Caco-2 (cell line): ENCODE measurements around the gene ABCB4. TPM values are rescaled to one million over a fixed set of nuclear protein-coding genes. Genes with fewer than 3 reads are reported as not detected.

ENCODE experiments used
- BruUV-seq: library from RNA; stranded (reverse); fragments of 400-500 nt; replicated peaks from 2 replicates; lab custom pipeline; 2021; lab: Mats Ljungman, UMichigan
- CTCF ChIA-PET: fragments of 300-600 bp; sonication (Branson Sonifier 250); formaldehyde crosslinking; loops from one replicate; lab custom pipeline; 2022; ENCODE audit warnings: antibody characterized with exemption; lab: Charles Lee
- POLR2A ChIA-PET: fragments of 300-600 bp; sonication (Branson Sonifier 250); formaldehyde crosslinking; loops from one replicate; lab custom pipeline; 2022; ENCODE audit warnings: antibody characterized with exemption; lab: Charles Lee
- DNase-seq, 2 experiments: peaks; one replicate each; pipeline versions ENCODE4 v3.0.0 to v3.0.0-alpha.2; 2020 to 2022
- H3K27me3 ChIP-seq: replicated peaks from 2 replicates; pipeline ENCODE4 v1.6.0; 2011; ENCODE audit warnings: low read length; ENCODE audit not compliant: control insufficient read depth, insufficient read depth
- H3K36me3 ChIP-seq: 2 replicates; pipeline ENCODE4 v1.5.1; 2011; ENCODE audit warnings: low read length; ENCODE audit not compliant: control insufficient read depth, insufficient read depth
- H3K4me1 ChIP-seq: fragments of 250-450 bp; sonication (Bioruptor Pico); 2 replicates; pipeline ENCODE4 v1.5.1; 2020; ENCODE audit warnings: mild to moderate bottlenecking
- H3K4me3 ChIP-seq: 2 replicates; pipeline ENCODE4 v1.5.1; 2011; ENCODE audit warnings: low read depth, mild to moderate bottlenecking, control low read depth, low read length
- H3K9me3 ChIP-seq: fragments of 250-450 bp; sonication (Bioruptor Pico); 2 replicates; pipeline ENCODE4 v1.5.1; 2020; ENCODE audit warnings: mild to moderate bottlenecking, moderate library complexity
- H3K27ac Mint-ChIP-seq: one replicate; pipeline ENCODE4 v1.8.0; 2022; ENCODE audit warnings: mixed read lengths; ENCODE audit not compliant: unreplicated experiment
- H3K27me3 Mint-ChIP-seq: one replicate; pipeline ENCODE4 v1.8.0; 2022; ENCODE audit warnings: mixed read lengths; ENCODE audit not compliant: insufficient read depth, unreplicated experiment
- H3K36me3 Mint-ChIP-seq: one replicate; pipeline ENCODE4 v1.8.0; 2022; ENCODE audit warnings: mild to moderate bottlenecking, mixed read lengths; ENCODE audit not compliant: insufficient read depth, unreplicated experiment
- H3K4me1 Mint-ChIP-seq: one replicate; pipeline ENCODE4 v1.8.0; 2022; ENCODE audit warnings: low read depth, mixed read lengths; ENCODE audit not compliant: unreplicated experiment
- H3K4me3 Mint-ChIP-seq: one replicate; pipeline ENCODE4 v1.8.0; 2022; ENCODE audit warnings: mild to moderate bottlenecking, moderate library complexity, mixed read lengths; ENCODE audit not compliant: unreplicated experiment
- H3K9me3 Mint-ChIP-seq: one replicate; pipeline ENCODE4 v1.8.0; 2022; ENCODE audit warnings: mixed read lengths; ENCODE audit not compliant: unreplicated experiment
- CTCF ChIP-seq, 2 experiments: fragments of 200-600 bp in 1 of 2; IDR thresholded peaks; 1 replicate in 1 of 2; 2 replicates in 1 of 2; pipeline versions ENCODE4 v1.5.1 to v1.8.0; 2011 to 2022; ENCODE audit warnings: antibody characterized with exemption in 1 of 2, control low read depth in 1 of 2, inconsistent platforms in 1 of 2, low read depth in 1 of 2, low read length in 1 of 2, mild to moderate bottlenecking in 1 of 2, moderate library complexity in 1 of 2; ENCODE audit not compliant: insufficient read depth in 1 of 2, severe bottlenecking in 1 of 2, unreplicated experiment in 1 of 2
- intact Hi-C: fragments of 100-400 bp; cut with micrococcal nuclease; formaldehyde crosslinking; loops from one replicate; pipeline ENCODE4 v1.10.0; 2022; ENCODE audit not compliant: unreplicated experiment
- total RNA-seq: library from RNA; stranded (reverse); gene quantifications from 2 replicates; pipeline ENCODE4 v1.2.3, GENCODE V29; 2022

Gene ABCB4
- total RNA-seq, 1 experiment from 2014 or later = 0.18 TPM

- CTCF ChIA-PET = no interaction called here
- H3K27me3 Mint-ChIP-seq = no peaks in the 10 kb centered on the region
- BruUV-seq = no TSS peak
- no peaks in the 10 kb centered on the region for H3K36me3 ChIP-seq
- intact Hi-C loops = no loop called here
- H3K4me3 ChIP-seq = no peak overlapping the region
- POLR2A ChIA-PET = no interaction called here
- DNase-seq = no peak
- no peaks in the 10 kb centered on the region for H3K9me3 ChIP-seq
- TF ChIP-seq CTCF (IDR thresholded peaks at IDR 0.05; ENCODE audit: insufficient read depth in 1 of 2, low read depth in 1 of 2, low read length in 1 of 2, severe bottlenecking in 1 of 2, unreplicated experiment in 1 of 2) = no peak
- H3K36me3 Mint-ChIP-seq = no peaks in the 10 kb centered on the region
- H3K9me3 Mint-ChIP-seq = no peaks in the 10 kb centered on the region
- H3K27me3 ChIP-seq = no peaks in the 10 kb centered on the region
- H3K27ac Mint-ChIP-seq = no peak overlapping the region
- H3K4me1 Mint-ChIP-seq = no peaks in the 10 kb centered on the region
- no peak overlapping the region for H3K4me3 Mint-ChIP-seq
- peaks cover 5% of the 10 kb centered on the region; the same call in 1 of the 2 replicates for H3K4me1 ChIP-seq
These were observed 24.8 kb downstream of the ABCB4 start for GRCh38 chr7:87450706-87451105.

- intact Hi-C loops = no loop called here
- no peaks in the 10 kb centered on the region for H3K27me3 ChIP-seq
- no peak for DNase-seq
- TF ChIP-seq CTCF (IDR thresholded peaks at IDR 0.05; ENCODE audit: insufficient read depth in 1 of 2, low read depth in 1 of 2, low read length in 1 of 2, severe bottlenecking in 1 of 2, unreplicated experiment in 1 of 2) = no peak
- no peak overlapping the region for H3K27ac Mint-ChIP-seq
- H3K36me3 ChIP-seq = no peaks in the 10 kb centered on the region
- H3K4me1 ChIP-seq = no peaks in the 10 kb centered on the region
- POLR2A ChIA-PET = no interaction called here
- no peaks in the 10 kb centered on the region for H3K9me3 Mint-ChIP-seq
- CTCF ChIA-PET = no interaction called here
- no peak overlapping the region for H3K4me3 Mint-ChIP-seq
- H3K4me3 ChIP-seq = no peak overlapping the region
- no peaks in the 10 kb centered on the region for H3K36me3 Mint-ChIP-seq
- no TSS peak for BruUV-seq
- no peaks in the 10 kb centered on the region for H3K4me1 Mint-ChIP-seq
- H3K27me3 Mint-ChIP-seq = no peaks in the 10 kb centered on the region
- no peaks in the 10 kb centered on the region for H3K9me3 ChIP-seq
These were observed 27.1 kb downstream of the ABCB4 start for GRCh38 chr7:87448388-87448787.

DNA sequence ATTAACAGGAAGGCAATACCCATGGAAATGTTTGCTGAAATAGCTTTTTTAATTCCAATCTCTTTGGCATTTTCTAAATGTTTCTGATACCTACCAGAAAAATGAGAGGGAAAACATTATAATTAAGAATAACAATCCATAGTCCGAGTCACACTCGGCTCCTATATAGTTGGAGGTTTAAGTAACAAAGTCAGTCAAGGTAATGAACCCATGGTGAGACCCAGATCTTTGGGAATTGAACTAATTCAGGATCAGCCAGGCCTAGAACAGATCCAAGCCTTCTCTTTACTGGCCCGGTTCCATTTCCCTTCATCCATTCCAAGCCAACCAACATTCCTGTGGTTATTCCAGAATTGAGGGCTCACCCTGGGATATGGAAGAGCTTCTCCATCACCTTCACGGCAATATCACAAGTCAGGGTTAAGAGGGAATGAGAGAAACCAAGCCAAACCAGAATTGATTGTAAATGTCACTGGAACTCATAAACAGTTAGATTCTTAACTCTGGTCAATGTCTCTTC, 28.3 kb downstream of the ABCB4 start:
- H3K9me3 ChIP-seq = no peaks in the 10 kb centered on the region
- no peaks in the 10 kb centered on the region for H3K36me3 Mint-ChIP-seq
- no peak for TF ChIP-seq CTCF (IDR thresholded peaks at IDR 0.05; ENCODE audit: insufficient read depth in 1 of 2, low read depth in 1 of 2, low read length in 1 of 2, severe bottlenecking in 1 of 2, unreplicated experiment in 1 of 2)
- no peaks in the 10 kb centered on the region for H3K4me1 Mint-ChIP-seq
- no peak overlapping the region for H3K4me3 Mint-ChIP-seq
- no peak for DNase-seq
- intact Hi-C loops = no loop called here
- H3K9me3 Mint-ChIP-seq = no peaks in the 10 kb centered on the region
- H3K36me3 ChIP-seq = no peaks in the 10 kb centered on the region
- no peaks in the 10 kb centered on the region for H3K4me1 ChIP-seq
- BruUV-seq = no TSS peak
- H3K4me3 ChIP-seq = no peak overlapping the region
- CTCF ChIA-PET = no interaction called here
- H3K27me3 Mint-ChIP-seq = no peaks in the 10 kb centered on the region
- H3K27ac Mint-ChIP-seq = no peak overlapping the region
- POLR2A ChIA-PET = no interaction called here
- no peaks in the 10 kb centered on the region for H3K27me3 ChIP-seq
